Gastroesophageal sphincter (tissue), 4 donors: ENCODE results near the gene PARN. TPM values are rescaled to one million over a fixed set of nuclear protein-coding genes. Genes with fewer than 3 reads are reported as not detected.

ENCODE experiments used
- ATAC-seq: fragments of 150-250 bp; one replicate; pipeline ENCODE4 v1.9.1; 2016; ENCODE audit warnings: mild to moderate bottlenecking, moderate library complexity
- H3K27ac ChIP-seq, 4 donors: fragments of 200-600 bp; sonication (generic) in 3 of 4; 1 replicate in 3 of 4; 2 replicates in 1 of 4; pipeline ENCODE4 v1.5.1; 2016 to 2019
- H3K27me3 ChIP-seq: fragments of 200-600 bp; sonication (generic); one replicate; pipeline ENCODE4 v1.5.1; 2019
- H3K36me3 ChIP-seq, 2 donors: fragments of 200-600 bp; sonication (generic); one replicate each; pipeline ENCODE4 v1.5.1; 2019; ENCODE audit warnings: control low read depth in 1 of 2
- H3K4me1 ChIP-seq, 3 donors: fragments of 200-600 bp; sonication (generic); 1 replicate in 2 of 3; 2 replicates in 1 of 3; pipeline ENCODE4 v1.5.1; 2016 to 2019; ENCODE audit warnings: control low read depth in 2 of 3
- H3K4me3 ChIP-seq, 2 donors: fragments of 200-600 bp; sonication (generic); one replicate each; pipeline ENCODE4 v1.5.1; 2019; ENCODE audit warnings: mild to moderate bottlenecking in 1 of 2, moderate library complexity in 1 of 2
- H3K9me3 ChIP-seq, 3 donors: fragments of 200-600 bp; sonication (generic); one replicate each; pipeline ENCODE4 v1.5.1; 2017 to 2019; ENCODE audit warnings: control low read depth in 2 of 3
- EP300 ChIP-seq: sonication (generic); formaldehyde crosslinking; IDR thresholded peaks from one replicate; pipeline ENCODE4 v1.6.1; 2017; ENCODE audit warnings: antibody characterized with exemption, mild to moderate bottlenecking
- POLR2A ChIP-seq, 2 donors: fragments of 450-650 bp; IDR thresholded peaks; one replicate each; pipeline ENCODE4 v1.6.1; 2017; ENCODE audit warnings: antibody characterized with exemption in 2 of 2, mild to moderate bottlenecking in 2 of 2, moderate library complexity in 1 of 2
- POLR2AphosphoS5 ChIP-seq: sonication (generic); formaldehyde crosslinking; IDR thresholded peaks from one replicate; pipeline ENCODE4 v1.6.1; 2017; ENCODE audit warnings: antibody characterized with exemption
- whole genome bisulfite sequencing, 2 donors: methylation state at CpG; one replicate each; pipeline ENCODE4 v1.1.5; 2018; ENCODE audit warnings: low coverage in 1 of 2; 5-methylcytosine and 5-hydroxymethylcytosine counted together
- total RNA-seq, 4 donors: library from RNA; depleted of rRNA; stranded (reverse); fragments of >200 nt; gene quantifications; one replicate each; pipeline ENCODE4 v1.1.0, GENCODE V29; 2016
- TF ChIP-seq, protein P1 (sequence below), 4 experiments: fragments of 200-600 bp in 2 of 4; fragments of 450-650 bp in 2 of 4; sonication (generic) in 1 of 4; IDR thresholded peaks; one replicate each; pipeline ENCODE4 v1.5.1; 2017 to 2019; ENCODE audit warnings: antibody characterized with exemption in 4 of 4, mild to moderate bottlenecking in 2 of 4, moderate library complexity in 2 of 4

PARN gene
- total RNA-seq, 4 donors from 2014 or later: 34.9 to 49.7 (median 40.0) TPM

DNA sequence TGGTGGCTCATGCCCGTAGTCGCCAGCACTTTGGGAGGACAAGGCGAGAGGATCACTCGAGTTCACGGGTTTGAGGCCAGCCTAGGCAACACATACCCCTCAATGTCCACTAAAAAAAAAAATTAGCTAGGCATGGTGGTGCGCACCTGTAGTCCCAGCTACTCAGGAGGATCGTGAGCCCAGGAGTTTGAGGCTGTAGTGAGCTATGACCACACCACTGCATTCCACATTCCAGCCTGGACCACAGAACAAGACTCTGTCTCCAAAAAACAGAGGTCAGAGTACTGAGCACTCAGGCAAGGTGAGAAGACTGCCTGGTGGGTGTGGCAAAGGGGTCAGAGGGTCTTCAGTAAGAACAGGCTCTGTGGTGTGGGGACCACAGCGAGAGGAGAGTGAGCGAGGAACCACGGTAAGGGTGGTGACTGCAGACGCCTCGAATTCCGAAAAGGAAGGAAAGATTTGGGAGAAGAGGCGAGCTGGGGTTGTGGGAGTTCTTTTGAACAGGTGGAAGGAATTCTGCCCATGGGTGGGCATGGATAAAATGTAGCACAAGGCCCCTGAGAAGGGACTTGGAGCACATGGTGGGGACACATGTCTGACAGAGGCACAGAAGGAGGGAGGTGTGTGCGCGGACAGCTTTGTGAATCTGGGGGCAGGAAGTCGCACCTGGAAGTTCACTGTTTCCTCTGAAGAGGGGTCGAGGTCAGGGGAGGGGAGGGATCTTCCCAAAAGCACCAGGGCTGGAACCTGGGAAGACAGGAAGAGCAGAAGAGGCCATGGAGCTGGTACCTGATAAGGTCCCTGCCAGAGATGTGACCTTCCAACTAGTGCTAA, 134.6 kb downstream of the PARN start:
- H3K36me3 ChIP-seq: no peaks in the 10 kb centered on the region
- no peak overlapping the region for H3K27ac ChIP-seq
- H3K9me3 ChIP-seq: no peaks in the 10 kb centered on the region
- WGBS, 2 donors: 92 to 93% methylated on average over 9 to 13 of the region's 18 CpGs
- ATAC-seq: no peak
- H3K4me3 ChIP-seq: no peak overlapping the region
- H3K4me1 ChIP-seq: peaks cover 0 to 37% (median 2%) of the 10 kb centered on the region in 3 donors
- no peak for TF ChIP-seq POLR2A (IDR thresholded peaks at IDR 0.05)
- TF ChIP-seq POLR2AphosphoS5: no peak
- TF ChIP-seq, protein P1, sequence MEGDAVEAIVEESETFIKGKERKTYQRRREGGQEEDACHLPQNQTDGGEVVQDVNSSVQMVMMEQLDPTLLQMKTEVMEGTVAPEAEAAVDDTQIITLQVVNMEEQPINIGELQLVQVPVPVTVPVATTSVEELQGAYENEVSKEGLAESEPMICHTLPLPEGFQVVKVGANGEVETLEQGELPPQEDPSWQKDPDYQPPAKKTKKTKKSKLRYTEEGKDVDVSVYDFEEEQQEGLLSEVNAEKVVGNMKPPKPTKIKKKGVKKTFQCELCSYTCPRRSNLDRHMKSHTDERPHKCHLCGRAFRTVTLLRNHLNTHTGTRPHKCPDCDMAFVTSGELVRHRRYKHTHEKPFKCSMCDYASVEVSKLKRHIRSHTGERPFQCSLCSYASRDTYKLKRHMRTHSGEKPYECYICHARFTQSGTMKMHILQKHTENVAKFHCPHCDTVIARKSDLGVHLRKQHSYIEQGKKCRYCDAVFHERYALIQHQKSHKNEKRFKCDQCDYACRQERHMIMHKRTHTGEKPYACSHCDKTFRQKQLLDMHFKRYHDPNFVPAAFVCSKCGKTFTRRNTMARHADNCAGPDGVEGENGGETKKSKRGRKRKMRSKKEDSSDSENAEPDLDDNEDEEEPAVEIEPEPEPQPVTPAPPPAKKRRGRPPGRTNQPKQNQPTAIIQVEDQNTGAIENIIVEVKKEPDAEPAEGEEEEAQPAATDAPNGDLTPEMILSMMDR (IDR thresholded peaks at IDR 0.05): no peak
- no peak for TF ChIP-seq EP300
- H3K27me3 ChIP-seq: no peaks in the 10 kb centered on the region

DNA sequence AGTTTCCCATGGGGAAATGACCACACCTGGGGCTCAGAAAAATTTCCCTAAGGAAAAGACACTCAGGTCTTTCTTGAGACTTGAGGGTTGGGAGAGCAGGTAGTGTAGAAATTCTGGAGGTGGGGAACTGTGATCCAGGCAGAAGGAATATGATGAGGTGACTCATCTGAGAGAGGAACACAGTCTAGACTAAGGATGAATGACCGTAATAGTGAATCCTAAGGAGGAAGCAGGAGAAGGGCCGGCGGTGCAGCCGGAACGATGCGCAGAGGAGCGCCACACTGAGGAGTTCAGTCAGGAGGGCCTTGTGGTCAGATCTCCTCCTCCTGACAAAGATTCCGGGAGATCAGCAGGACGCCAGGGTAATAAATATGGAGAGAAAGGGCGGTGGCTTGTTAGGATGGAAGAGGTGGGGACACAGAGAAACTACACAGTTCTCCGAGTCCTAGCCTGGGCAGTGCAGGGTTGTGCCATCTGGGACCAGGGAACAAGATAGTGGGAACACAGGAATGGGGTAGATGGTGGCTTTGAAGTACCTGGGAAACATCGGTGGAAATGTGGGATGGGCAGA, 135.6 kb downstream of the PARN start:
- no peak for ATAC-seq
- Histone ChIP-seq H3K27ac (no peak overlapping the region), H3K4me3 (no peak overlapping the region), H3K36me3 (no peaks in the 10 kb centered on the region), H3K9me3 (no peaks in the 10 kb centered on the region), H3K4me1 (peaks cover 0 to 30% (median 0%) of the 10 kb centered on the region in 3 donors), H3K27me3 (no peaks in the 10 kb centered on the region)
- no peak for TF ChIP-seq EP300
- no peak for TF ChIP-seq POLR2A (IDR thresholded peaks at IDR 0.05)
- TF ChIP-seq, protein P1 (IDR thresholded peaks at IDR 0.05): no peak
- TF ChIP-seq POLR2AphosphoS5: no peak
- 83 to 95% methylated on average over 1 to 11 of the region's 12 CpGs for WGBS, 2 donors

DNA sequence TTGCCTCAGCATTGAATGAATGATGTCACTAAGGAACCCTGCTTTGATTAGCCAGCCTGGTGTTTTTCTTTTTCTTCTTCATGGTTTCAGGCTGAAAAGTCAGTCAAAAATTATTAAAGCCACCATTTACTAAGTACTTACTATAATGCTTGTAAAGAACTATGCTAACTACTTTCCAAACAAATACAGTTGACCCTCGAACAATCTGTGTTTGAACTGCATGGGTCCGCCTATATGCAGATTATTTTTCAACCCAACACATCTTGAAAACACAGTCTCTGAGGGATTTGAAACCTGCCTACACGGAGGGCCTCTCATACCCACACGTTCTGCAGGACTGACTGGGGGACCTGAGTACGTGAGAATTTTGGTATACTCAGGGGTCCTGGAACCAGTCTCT, 136.3 kb downstream of the PARN start:
- ATAC-seq: no peak
- Histone ChIP-seq H3K36me3 (no peaks in the 10 kb centered on the region), H3K4me1 (peaks cover 0 to 23% (median 0%) of the 10 kb centered on the region in 3 donors), H3K4me3 (no peak overlapping the region), H3K27me3 (no peaks in the 10 kb centered on the region), H3K9me3 (no peaks in the 10 kb centered on the region), H3K27ac (no peak overlapping the region)
- WGBS, 2 donors: 75 to 95% methylated on average over 4 to 5 of the region's 5 CpGs
- TF ChIP-seq POLR2A (IDR thresholded peaks at IDR 0.05) (no peak), POLR2AphosphoS5 (no peak), EP300 (no peak)
- TF ChIP-seq, protein P1 (IDR thresholded peaks at IDR 0.05): no peak

DNA sequence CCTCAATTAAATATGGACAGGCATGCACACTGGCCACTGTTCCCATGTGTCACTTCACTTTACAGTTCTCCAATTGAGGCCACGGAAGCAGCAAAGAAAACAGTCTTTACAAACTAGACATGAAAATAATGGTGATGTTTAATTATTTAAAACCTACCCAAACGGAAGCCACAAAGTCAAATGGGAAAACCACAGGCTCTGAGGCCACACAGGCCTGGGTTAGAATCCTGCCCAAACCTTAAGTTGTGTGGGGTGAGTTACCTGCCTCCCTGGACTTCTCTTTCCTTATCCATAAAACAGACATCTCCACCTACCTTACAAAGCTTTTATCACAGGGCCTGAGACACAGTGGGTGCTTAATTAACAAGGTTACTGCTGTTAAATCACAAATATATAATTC, 137.4 kb downstream of the PARN start:
- no peak for ATAC-seq
- H3K36me3 ChIP-seq: no peaks in the 10 kb centered on the region
- no peaks in the 10 kb centered on the region for H3K9me3 ChIP-seq
- WGBS, 2 donors: 68 to 90% methylated on average over 2 of the region's 2 CpGs
- no peaks in the 10 kb centered on the region for H3K27me3 ChIP-seq
- no peak for TF ChIP-seq POLR2A (IDR thresholded peaks at IDR 0.05)
- no peak for TF ChIP-seq EP300
- TF ChIP-seq, protein P1 (IDR thresholded peaks at IDR 0.05): no peak
- no peak for TF ChIP-seq POLR2AphosphoS5
- H3K4me3 ChIP-seq: no peak overlapping the region
- H3K4me1 ChIP-seq: peaks cover 0 to 29% (median 3%) of the 10 kb centered on the region in 3 donors
- H3K27ac ChIP-seq: no peak overlapping the region
